CD4-positive, alpha-beta T cell treated with Interleukin-21 for 1 hour (primary cell): ENCODE measurements around the gene LPA.
"Not testable (repeated sequence)": the region's sequence is repeated elsewhere in the genome, so short reads cannot be mapped to it uniquely, and the experiment has no call there.

ENCODE experiments used
- DNase-seq: peaks from one replicate; pipeline ENCODE4 v3.0.0-alpha.2; 2020

LPA gene

GRCh38 chr6:160662842-160663241 is 1.2 kb downstream of the LPA start:
- no peak for DNase-seq

GRCh38 chr6:160662429-160662828 is 1.6 kb downstream of the LPA start:
- DNase-seq: no peak

DNA sequence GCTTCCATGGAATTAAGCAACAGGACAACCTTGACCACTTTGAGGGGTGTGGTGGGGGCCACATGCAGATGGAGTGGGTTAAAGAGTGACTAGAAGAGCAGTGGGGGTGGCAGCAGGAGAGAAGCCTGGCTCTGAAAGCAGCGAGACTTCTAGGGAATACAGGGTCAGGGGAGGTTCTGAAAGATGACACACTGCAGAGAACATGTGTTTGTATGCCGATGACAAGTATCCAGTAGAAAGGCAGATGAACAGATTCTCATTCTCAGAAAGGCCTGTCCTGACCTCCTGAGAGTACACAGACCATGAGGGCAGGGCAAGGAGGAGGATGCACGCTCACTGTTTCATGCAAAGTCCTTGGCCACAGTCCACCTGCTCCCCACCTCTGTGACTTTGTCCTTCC is 2.9 kb downstream of the LPA start:
- no peak for DNase-seq

DNA sequence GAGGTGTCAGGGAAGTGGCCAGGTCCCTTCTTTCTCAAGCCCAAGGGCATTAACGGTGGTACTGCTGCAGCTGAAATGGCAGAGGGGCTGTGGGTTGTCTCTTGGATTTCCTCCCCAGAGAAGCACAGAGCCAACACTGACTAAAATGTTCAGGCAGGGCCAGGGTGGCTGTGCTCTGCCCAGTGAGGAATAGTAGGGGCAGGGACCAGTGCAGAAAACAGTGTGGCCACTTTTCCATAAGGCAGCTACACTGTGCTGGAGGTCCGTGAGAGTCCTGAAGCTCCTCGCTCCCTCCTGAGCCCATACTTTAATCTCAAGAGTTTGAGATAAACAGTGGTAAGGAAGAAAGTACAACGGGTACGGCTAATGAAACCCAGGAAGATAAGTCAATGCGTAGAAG is 4.5 kb downstream of the LPA start:
- no peak for DNase-seq

DNA sequence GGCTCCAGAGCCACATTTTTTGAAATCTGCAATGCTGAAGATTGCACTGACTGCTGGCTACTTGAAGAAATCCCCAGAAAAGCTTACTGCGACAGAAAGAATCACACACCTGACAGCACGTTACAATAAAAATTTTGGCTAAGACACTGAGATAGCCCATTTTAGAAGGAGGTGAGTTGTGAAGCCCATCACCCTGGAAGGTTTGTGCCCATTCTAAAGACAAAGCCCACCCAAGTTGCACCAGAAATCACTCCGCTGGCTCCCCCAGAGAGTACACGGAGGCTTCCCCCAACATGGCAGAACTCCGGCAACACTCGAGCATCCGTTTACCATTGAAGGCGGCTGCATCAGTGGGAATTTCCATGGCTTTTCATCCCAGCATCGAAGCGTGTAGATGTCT is 29.4 kb downstream of the LPA start:
- no peak for DNase-seq

DNA sequence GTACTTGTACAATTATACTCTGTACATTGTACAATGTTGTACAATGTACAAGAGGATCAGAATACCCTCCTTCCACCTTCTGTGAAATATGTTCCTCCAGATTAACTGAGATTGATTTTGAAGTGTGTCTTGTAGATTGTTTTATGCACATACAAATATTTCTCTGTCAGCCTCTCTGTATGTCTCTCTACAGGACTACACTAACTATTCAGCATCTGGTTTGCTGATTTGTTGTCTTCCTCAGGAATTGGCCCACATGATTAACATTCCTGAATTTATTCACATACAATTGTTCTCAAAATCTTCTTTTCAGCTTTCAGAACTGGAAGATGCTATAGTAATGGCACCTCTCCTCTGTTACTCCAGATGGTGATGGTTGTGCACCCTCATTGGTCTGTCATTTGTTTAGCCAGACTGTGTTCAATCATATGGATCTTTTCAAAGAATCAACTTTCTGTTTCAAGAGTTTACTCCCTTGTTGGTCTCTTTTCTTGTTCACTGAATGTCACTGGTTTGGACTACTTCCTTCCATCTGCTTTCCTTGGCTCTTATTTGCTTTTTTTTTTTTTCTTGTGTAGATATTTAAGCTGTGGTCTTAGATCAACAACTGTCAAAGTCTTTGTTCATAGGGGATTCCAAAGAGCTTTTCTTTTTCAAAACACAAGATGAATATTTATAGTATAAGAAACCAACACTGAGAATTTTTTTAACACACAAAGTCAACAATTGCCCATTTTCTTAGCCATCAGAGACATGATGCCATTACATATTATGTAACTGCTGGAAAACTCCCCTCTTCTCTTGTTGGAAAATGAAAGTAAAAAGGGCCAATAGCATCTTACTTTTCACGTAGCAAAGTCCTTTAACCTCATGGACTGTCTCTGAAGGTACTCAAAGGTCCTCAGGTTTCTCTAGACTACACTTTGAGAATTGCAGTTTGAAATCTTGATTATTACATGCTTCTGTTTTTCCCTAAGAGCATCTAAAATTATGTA is 67.9 kb downstream of the LPA start:
- no peak for DNase-seq

DNA sequence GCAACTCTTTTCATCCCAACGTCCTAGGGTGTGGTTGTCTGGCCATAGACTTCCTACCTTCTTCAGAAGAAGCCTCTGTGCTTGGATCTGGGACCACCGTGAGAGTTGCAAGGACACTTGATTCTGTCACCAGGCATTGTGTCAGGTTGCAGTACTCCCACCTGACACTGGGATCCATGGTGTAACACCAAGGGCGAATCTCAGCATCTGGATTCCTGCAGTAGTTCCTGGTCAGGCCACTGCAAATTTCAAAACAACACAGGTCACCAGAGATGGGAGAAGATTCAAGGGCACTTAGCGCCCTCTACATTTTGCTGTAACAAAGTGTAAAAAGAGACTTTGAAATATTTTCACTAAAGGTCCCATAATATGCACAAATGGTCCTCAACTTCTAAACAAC is 68.8 kb downstream of the LPA start:
- DNase-seq: not testable (repeated sequence)

GRCh38 chr6:160586374-160586773 is 77.7 kb downstream of the LPA start:
- no peak for DNase-seq

GRCh38 chr6:160583794-160584193 is 80.3 kb downstream of the LPA start:
- DNase-seq: no peak

GRCh38 chr6:160581406-160581805 is 82.7 kb downstream of the LPA start:
- DNase-seq: no peak

DNA sequence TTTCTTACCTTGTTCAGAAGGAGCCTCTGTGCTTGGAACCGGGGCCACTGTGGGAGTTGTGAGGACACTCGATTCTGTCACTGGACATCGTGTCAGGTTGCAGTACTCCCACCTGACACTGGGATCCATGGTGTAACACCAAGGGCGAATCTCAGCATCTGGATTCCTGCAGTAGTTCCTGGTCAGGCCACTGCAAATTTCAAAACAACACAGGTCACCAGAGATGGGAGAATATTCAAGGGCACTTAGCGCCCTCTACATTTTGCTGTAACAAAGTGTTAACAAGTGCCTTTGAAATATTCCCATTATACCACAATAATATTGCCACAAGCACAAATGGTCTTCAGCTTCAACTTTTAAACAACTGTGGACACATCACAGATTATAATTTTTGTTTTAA is 85.6 kb downstream of the LPA start:
- DNase-seq: not testable (repeated sequence)

DNA sequence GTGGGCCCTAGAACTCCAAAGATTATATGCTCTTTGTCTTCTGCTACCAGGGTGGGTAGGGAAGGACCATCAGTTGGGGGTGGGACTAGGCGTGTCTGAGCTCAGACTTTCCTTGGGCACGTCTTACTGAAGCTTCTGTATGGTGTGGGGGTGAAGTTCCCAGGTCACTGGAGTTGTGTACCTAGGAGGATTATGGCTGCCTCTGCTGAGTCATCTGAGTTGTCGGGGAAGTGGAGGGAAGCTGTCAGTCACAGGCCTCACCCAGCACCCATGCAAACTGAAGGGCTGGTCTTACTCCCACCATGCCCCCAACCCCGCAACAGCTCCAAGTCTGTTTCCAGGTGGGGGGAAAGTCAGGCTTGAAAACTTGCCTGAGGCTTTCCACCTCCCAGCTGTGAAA is 90.1 kb downstream of the LPA start:
- DNase-seq: no peak

GRCh38 chr6:160571201-160571600 is 92.9 kb downstream of the LPA start:
- DNase-seq: not testable (repeated sequence)

DNA sequence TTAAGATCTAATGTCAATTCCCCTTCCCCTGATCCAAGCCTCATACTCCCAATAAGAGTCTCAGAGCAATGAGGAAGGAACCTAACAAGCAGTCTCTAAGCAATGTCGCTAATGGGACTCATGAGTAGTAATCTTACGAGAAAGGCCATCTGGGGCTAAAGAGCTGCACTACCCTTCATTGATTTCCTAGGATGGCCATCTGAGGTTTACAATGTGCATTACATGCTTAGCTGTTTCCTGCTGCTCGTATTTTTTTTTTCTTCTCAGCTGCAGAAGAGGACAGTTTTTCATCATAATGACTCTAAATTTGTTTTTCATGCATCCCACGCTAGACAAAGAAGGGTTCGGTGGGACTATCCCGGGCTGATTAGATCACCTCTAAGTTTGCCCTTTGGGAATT is 119.3 kb downstream of the LPA start:
- DNase-seq: no peak

DNA sequence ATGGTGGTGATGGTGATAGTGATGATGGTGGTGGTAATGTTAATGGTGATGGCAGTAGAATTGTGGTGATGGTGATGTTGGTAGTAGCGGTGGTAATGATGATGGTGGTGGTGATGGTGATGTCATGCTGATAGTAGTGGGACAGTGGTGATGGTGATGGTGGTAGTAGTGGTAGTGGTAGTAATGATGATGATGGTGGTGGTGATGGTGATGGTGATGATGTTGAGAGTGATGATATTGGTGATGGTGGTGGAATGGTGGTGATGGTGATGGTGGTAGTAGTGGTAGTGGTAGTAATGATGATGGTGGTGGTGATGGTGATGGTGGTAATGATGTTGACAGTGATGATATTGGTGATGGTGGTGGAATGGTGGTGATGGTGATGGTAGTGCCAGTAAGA is 128.8 kb downstream of the LPA start:
- no peak for DNase-seq

GRCh38 chr6:160534050-160534696 is 129.9 kb downstream of the LPA start:
- DNase-seq: peak; percentile 66

DNA sequence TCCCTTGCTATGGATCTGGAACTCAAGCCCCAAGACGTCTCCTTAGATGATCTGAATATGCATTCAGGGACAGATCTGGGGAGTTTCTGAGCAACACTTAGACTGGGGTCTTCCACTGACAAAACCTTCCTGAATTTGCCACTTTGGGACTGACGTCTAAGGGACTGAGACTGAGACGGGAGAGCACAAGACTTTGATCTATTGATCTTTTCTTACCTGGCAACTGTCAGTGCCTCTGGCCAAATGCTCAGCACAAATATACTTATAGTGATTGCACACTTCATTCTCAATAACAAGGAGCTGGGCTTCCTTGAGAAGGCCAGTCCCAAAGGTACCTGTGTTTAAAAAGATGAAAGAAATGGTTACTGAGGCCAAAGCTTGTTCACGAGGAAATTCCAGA is 131.8 kb downstream of the LPA start:
- no peak for DNase-seq

GRCh38 chr6:160531826-160532225 is 132.2 kb downstream of the LPA start:
- no peak for DNase-seq

GRCh38 chr6:160529524-160529923 is 134.6 kb downstream of the LPA start:
- DNase-seq: not testable (repeated sequence)

DNA sequence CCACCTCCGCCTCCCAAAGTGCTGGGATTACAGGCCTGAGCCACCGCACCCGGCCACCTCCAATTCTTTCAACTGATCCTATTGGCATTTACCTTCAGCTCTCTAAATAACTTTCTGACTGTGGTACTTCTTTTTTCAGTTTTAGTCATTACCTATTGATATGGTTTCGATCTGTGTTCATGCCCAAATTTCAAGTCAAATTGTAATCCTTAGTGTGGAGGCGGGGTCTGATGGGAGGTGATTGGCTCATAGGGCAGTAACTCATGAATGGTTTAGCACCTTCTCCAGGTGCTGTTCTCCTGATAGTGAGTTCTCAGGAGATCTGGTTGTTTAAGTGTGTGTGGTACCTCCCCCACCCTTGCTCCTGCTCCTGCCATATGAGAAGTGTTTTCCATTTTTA is 140.9 kb downstream of the LPA start:
- DNase-seq: no peak

DNA sequence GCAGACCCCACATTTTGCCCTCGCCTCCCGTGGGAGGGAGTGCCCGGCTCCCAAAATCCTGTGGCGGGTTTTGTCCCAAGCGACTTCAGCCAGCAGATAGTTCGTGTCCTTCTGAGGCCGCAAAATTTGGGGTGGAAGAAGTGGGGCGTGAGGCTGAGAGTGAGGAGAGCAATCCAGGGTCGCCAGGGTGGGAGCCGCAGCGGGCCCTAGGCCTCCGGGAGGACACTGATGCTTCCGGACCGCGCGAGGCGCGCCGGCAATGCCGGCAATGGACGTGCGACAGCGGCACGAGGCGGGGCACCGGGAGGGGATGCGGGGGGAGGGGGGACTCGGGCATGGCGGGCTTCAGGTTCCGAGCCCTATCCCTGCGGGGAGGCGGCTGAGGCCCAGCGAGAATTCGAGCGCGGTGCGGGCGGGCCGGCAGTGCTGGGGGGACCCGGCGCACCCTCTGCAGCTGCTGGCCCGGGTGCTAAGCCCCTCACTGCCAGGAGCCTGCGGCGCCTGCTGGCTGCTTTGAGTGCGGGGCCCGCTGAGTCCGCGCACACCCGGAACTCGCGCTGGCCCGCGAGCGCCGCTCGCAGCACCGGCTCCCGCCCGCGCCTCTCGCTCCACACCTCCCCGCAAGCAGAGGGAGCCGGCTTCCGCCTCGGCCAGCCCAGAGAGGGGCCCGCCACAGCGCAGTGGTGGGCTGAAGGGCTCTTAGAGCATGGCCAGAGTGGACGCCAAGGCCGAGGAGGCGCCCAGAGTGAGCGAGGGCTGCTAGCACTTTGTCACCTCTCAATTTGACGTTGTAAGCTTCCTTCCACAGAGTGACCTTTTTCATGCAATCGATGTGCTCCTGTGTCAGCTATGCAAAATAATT is 143.8 kb downstream of the LPA start:
- DNase-seq: peak; percentile 72

DNA sequence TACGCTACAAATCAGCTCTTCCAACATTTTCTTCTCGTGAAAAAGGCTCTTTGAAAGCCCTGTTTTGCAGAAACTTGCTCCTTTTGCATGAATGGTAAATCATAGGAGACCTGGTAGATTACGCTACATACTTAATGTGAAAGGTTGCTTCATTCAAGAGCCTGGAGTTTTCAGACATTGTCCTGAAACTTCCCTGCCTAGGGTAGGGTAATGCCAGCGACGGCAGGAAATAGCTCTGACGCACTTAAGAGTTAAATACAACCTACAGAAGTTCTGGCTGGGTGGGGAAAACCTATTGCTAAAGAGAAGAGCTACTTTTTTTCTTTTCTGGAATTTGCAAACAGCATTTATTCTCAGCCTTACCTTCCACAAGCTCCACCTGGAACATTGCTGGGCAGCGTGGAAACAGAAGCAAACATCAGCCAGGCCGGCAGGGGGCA is 144.5 kb downstream of the LPA start:
- DNase-seq: peak; percentile 76

DNA sequence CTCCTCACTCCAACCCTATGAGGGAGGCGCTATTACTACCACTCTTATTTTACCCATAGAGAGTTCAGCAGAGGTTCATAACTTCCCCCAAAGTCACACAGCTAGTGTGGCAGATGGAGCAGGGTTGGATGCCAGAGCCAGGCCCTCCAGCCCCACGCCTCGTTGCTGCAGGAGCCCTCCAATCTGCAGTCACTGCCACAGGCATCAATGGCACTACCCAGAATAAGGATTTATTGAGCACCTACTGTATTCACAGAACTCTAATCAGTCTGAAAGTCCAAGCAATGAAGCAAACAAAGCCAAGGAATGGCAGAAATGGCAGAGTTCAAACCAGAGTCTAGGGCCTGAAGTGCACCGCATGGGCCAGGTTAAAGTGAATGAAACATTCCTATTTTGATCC is 144.9 kb downstream of the LPA start:
- DNase-seq: no peak
